Naive B cell (primary cell): ENCODE measurements around the gene CAMSAP3. TPM values are rescaled to one million over a fixed set of nuclear protein-coding genes. Genes with fewer than 3 reads are reported as not detected.

Experiments
- ATAC-seq, 2 donors: fragments of 150-1000 bp; cut with Tn5 transposase; 2 replicates each; pipeline ENCODE4 v1.10.0; 2021; ENCODE audit warnings: low read depth in 2 of 2, mild to moderate bottlenecking in 2 of 2, moderate library complexity in 2 of 2
- DNase-seq: peaks from one replicate; pipeline ENCODE4 v3.0.0; 2022
- H3K27ac Mint-ChIP-seq, 6 donors: one replicate each; pipeline ENCODE4 v1.8.0; 2020 to 2022; ENCODE audit warnings: mild to moderate bottlenecking in 6 of 6, mixed read lengths in 6 of 6, moderate library complexity in 5 of 6, inconsistent platforms in 2 of 6
- H3K27me3 Mint-ChIP-seq, 3 donors: one replicate each; pipeline ENCODE4 v1.8.0; 2021 to 2022; ENCODE audit warnings: mixed read lengths in 3 of 3, mild to moderate bottlenecking in 1 of 3
- H3K36me3 Mint-ChIP-seq, 2 donors: one replicate each; pipeline ENCODE4 v1.8.0; 2020 to 2022; ENCODE audit warnings: mixed read lengths in 2 of 2, inconsistent platforms in 1 of 2, mild to moderate bottlenecking in 1 of 2
- H3K4me1 Mint-ChIP-seq, 3 donors: one replicate each; pipeline ENCODE4 v1.8.0; 2020 to 2022; ENCODE audit warnings: mixed read lengths in 3 of 3, inconsistent platforms in 1 of 3, mild to moderate bottlenecking in 1 of 3, moderate library complexity in 1 of 3
- H3K4me3 Mint-ChIP-seq, 8 donors: one replicate each; pipeline ENCODE4 v1.8.0; 2020 to 2022; ENCODE audit warnings: mild to moderate bottlenecking in 8 of 8, mixed read lengths in 8 of 8, moderate library complexity in 8 of 8, inconsistent platforms in 2 of 8
- H3K9me3 Mint-ChIP-seq, 7 donors: one replicate each; pipeline ENCODE4 v1.8.0; 2020 to 2022; ENCODE audit warnings: mixed read lengths in 7 of 7, mild to moderate bottlenecking in 5 of 7, inconsistent platforms in 2 of 7, moderate library complexity in 1 of 7
- polyA plus RNA-seq, 6 donors: library from polyadenylated mRNA; unstranded; fragments of 300-500 nt; fragmentation: Illumina TruSeq; gene quantifications; one replicate each; pipeline ENCODE4 v1.2.3, GENCODE V29; 2021; ENCODE audit warnings: low read depth in 6 of 6

Gene CAMSAP3
- polyA plus RNA-seq, 6 donors from 2014 or later, result 0.06 to 0.08 TPM; not detected in 4

DNA sequence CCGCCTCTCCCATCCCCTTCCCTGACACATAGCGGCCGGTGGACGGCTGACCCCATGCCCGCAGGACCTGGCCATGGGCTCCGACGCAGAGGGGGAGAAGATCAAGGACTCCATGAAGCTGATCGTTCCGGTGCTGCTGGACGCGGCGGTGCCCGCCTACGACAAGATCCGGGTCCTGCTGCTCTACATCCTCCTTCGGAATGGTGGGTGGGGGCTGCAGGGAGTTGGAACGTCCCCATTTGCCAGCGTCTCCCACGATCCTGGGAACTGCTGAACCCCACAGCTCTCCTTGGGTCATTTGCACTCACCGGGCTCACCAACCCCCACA is 48.9 kb downstream of the CAMSAP3 start:
- DNase-seq, result no peak
- no peak overlapping the region for H3K27ac Mint-ChIP-seq
- H3K9me3 Mint-ChIP-seq, result peaks cover 0 to 1% (median 0%) of the 10 kb centered on the region in 7 donors
- no peak for ATAC-seq
- peaks cover 0 to 18% of the 10 kb centered on the region in 2 donors for H3K36me3 Mint-ChIP-seq
- no peaks in the 10 kb centered on the region for H3K27me3 Mint-ChIP-seq
- peaks cover 12 to 18% (median 18%) of the 10 kb centered on the region in 3 donors for H3K4me1 Mint-ChIP-seq
- peak overlapping the region in 1 of 8 donors; percentile 35 for H3K4me3 Mint-ChIP-seq

DNA sequence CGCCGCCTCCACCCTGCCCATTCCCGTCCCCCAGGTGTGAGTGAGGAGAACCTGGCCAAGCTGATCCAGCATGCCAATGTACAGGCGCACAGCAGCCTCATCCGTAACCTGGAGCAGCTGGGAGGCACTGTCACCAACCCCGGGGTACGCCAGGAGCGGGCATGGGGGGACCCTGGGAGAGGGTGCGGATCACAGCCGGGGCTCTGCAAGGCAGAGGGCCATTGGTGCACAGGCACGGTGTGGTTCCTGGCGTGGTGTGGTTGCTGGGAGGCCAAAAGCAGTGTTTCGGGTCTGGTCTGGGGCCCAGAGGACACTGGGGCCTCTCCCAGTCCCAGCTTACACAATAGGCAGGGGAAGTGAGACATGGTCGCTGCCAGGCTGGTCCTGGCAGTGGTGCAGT is 49.5 kb downstream of the CAMSAP3 start:
- H3K36me3 Mint-ChIP-seq, result peaks cover 0 to 11% of the 10 kb centered on the region in 2 donors
- no peak for ATAC-seq
- peak overlapping the region in 1 of 6 donors; percentile 83 for H3K27ac Mint-ChIP-seq
- H3K9me3 Mint-ChIP-seq, result no peaks in the 10 kb centered on the region
- no peaks in the 10 kb centered on the region for H3K27me3 Mint-ChIP-seq
- no peak for DNase-seq
- H3K4me3 Mint-ChIP-seq, result peak overlapping the region in 1 of 8 donors; percentile 75
- H3K4me1 Mint-ChIP-seq, result peaks cover 6 to 11% (median 11%) of the 10 kb centered on the region in 3 donors

DNA sequence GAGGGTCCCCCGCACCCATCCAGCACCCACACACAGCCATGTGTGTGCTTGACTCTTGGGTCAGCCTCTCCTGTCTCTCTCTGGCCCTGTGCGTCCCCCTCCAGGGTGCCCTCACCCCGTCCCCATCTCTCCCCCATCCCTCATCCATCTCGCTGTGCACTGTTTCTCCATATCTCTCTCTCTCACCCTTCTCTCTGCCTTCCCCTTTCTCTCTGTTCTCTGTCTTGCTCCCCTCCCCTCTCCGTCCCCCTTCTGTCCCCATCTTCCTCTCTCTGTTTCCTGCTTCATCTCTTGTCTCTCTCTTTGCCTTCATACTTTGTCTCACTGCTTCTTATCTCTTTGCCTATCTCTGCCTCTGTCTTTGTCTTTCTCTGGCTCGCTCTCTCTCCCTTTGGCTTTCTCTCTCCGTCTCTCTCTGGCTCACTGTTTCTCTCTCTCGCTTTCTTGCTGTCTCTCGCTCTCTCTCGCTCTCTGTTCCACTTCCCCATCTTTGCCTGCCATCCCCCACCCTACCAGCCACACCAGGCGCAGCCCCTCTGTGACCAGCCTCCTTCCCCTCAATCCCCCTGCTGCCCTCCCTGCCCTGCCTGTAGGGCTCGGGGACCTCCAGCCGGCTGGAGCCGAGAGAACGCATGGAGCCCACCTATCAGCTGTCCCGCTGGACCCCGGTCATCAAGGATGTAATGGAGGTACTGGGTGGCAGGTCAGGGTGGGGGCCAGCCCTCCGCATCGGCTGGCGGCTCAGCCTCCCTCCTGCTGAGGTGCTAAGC is 50.2 kb downstream of the CAMSAP3 start:
- H3K27me3 Mint-ChIP-seq, result no peaks in the 10 kb centered on the region
- H3K4me1 Mint-ChIP-seq, result peaks cover 2 to 9% (median 7%) of the 10 kb centered on the region in 3 donors
- H3K36me3 Mint-ChIP-seq, result peaks cover 0 to 10% of the 10 kb centered on the region in 2 donors
- H3K27ac Mint-ChIP-seq, result peak overlapping the region in 1 of 6 donors; percentile 30
- DNase-seq, result no peak
- H3K9me3 Mint-ChIP-seq, result no peaks in the 10 kb centered on the region
- ATAC-seq, result no peak
- H3K4me3 Mint-ChIP-seq, result peak overlapping the region in 1 of 8 donors; percentile 44

DNA sequence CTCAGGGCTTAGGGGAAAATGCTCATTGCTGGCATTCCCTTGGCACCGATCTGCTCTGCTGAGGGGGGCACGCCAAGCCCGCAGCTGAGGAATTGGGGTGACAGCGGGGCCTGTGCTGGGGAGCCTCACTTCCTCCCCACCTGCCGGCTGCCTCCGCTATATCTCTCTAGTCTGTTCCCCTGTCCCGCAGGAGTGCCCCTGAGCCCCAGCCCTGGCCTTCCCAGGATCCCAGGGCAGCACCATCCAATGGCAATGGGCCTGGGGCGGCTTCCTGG is 50.7 kb downstream of the CAMSAP3 start:
- DNase-seq, result no peak
- Mint-ChIP-seq H3K27ac (peak overlapping the region in 1 of 6 donors; percentile 79), H3K9me3 (no peaks in the 10 kb centered on the region), H3K4me3 (no peak overlapping the region), H3K27me3 (no peaks in the 10 kb centered on the region), H3K36me3 (peaks cover 0 to 10% of the 10 kb centered on the region in 2 donors), H3K4me1 (peaks cover 2 to 9% (median 7%) of the 10 kb centered on the region in 3 donors)
- no peak for ATAC-seq

DNA sequence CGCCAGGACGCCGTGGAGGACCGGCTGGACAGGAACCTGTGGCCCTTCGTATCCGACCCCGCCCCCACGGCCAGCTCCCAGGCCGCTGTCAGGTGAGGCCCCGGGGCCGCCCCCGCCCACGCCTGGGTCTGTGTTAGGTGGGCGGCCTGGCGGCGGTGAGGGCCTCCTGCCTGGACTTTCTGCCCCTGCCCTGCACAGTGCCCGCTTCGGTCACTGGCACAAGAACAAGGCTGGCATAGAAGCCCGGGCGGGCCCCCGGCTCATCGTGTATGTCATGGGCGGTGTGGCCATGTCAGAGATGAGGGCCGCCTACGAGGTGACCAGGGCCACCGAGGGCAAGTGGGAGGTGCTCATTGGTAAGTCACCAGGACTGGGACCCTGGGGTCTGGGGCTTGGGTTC is 51.5 kb downstream of the CAMSAP3 start:
- ATAC-seq (no peak), DNase-seq (no peak)
- H3K4me3 Mint-ChIP-seq, result no peak overlapping the region
- H3K27me3 Mint-ChIP-seq, result peaks cover 0 to 1% (median 0%) of the 10 kb centered on the region in 3 donors
- peaks cover 8 to 11% (median 9%) of the 10 kb centered on the region in 3 donors for H3K4me1 Mint-ChIP-seq
- no peak overlapping the region for H3K27ac Mint-ChIP-seq
- peaks cover 0 to 10% of the 10 kb centered on the region in 2 donors for H3K36me3 Mint-ChIP-seq
- H3K9me3 Mint-ChIP-seq, result no peaks in the 10 kb centered on the region

DNA sequence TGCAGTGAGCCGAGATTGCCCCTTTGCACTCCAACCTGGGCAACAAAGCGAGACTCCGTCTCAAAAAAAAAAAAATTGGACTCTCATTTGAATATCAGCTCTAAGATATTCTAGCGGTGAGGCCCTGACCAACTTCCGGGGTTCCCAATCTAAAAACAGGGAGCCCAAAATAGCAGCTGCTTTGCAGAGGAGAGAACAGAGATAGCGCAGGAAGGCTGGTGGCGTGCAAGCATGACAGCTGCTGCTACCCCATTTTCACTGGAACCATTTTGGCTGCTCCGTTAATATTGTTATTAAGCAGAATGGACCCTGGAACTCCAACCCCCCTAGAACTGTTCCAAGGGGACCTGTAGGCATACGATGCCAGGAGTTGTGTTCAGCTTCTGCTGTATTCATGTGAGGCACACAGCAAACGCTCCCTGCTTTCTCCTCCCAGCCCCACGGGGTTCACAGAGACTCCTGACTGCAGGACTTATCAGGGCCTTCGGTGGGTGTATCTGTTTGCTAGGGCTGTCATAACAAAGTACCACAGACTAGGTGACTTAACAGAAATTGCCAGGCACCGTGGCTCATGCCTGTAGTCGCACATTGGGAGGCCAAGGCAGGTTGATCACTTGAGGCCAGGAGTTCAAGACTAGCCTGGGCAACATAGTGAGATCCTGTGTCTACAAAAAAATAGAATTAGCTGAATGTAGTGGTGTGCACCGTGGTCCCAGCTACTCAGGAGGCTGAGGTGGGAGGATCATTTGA is 52.8 kb downstream of the CAMSAP3 start:
- Mint-ChIP-seq H3K36me3 (peaks cover 0 to 10% of the 10 kb centered on the region in 2 donors), H3K4me3 (no peak overlapping the region), H3K9me3 (no peaks in the 10 kb centered on the region), H3K4me1 (peaks cover 14 to 20% (median 19%) of the 10 kb centered on the region in 3 donors), H3K27me3 (peaks cover 0 to 10% (median 0%) of the 10 kb centered on the region in 3 donors), H3K27ac (no peak overlapping the region)
- ATAC-seq (no peak), DNase-seq (no peak)

DNA sequence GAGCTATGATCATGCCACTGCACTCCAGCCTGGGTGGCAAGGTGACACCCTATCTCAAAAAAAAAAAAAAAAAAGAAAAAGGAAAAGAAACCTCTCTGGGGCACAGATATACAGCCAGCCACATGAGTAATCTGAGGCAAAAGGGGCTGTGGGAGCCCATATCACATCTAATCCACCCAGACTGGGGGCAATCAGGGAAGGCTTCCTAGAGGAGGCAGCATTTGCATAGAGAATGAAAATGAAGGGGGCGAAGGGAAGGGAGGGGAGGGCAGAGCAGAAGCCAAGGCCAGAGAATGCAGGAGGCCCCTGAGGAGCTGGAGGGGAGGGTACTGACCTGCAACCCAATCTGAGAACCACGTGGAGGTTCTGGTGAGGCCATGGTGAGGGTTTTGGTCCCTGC is 54.5 kb downstream of the CAMSAP3 start:
- Mint-ChIP-seq H3K27ac (peak overlapping the region in 1 of 6 donors; percentile 71), H3K27me3 (peaks cover 0 to 10% (median 0%) of the 10 kb centered on the region in 3 donors), H3K4me1 (peaks cover 13 to 16% (median 14%) of the 10 kb centered on the region in 3 donors)

DNA sequence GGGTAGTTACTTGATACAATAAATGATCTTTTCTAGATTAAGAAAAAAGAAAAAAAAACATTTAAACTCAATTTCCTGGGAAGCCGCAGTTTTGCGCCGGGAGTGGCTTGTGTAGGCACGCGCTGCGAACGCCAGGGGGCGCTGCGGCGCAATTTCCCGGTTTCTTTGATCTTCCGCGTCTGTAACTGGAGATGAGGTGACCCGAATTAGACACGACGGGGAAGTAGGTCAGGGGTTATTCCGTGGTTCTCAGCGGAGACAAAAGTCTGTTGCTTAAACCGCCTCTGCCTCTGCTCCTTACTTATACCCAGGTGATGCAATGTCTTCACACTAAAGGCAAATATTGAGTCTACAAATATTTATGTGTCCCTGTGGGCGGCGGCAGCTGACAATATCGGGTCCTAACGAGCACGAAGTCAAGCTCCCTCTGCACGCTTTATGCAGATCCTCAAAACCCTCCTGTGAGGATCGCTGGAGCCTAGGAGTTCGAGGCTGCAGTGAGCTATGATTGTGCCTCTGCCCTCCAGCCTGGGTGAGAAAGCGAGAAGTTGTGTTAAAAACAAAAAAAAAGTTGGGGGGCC is 56.5 kb downstream of the CAMSAP3 start:
- peak; percentile 90 to 93 for ATAC-seq
- peaks cover 10 to 15% (median 14%) of the 10 kb centered on the region in 3 donors for H3K4me1 Mint-ChIP-seq
- peak; percentile 74 for DNase-seq
- no peaks in the 10 kb centered on the region for H3K36me3 Mint-ChIP-seq
- H3K9me3 Mint-ChIP-seq, result no peaks in the 10 kb centered on the region
- peaks cover 0 to 10% (median 0%) of the 10 kb centered on the region in 3 donors for H3K27me3 Mint-ChIP-seq
- peak overlapping the region; percentile 59 to 92 (median 85) for H3K4me3 Mint-ChIP-seq
- peak overlapping the region in 3 of 6 donors; percentile 44 to 94 (median 90) for H3K27ac Mint-ChIP-seq

More for the DNA sequence above, 54.5 kb downstream of the CAMSAP3 start:
- H3K36me3 Mint-ChIP-seq, result peaks cover 0 to 10% of the 10 kb centered on the region in 2 donors
- ATAC-seq (no peak), DNase-seq (no peak)
- H3K4me3 Mint-ChIP-seq, result peak overlapping the region in 1 of 8 donors; percentile 70
- no peaks in the 10 kb centered on the region for H3K9me3 Mint-ChIP-seq

DNA sequence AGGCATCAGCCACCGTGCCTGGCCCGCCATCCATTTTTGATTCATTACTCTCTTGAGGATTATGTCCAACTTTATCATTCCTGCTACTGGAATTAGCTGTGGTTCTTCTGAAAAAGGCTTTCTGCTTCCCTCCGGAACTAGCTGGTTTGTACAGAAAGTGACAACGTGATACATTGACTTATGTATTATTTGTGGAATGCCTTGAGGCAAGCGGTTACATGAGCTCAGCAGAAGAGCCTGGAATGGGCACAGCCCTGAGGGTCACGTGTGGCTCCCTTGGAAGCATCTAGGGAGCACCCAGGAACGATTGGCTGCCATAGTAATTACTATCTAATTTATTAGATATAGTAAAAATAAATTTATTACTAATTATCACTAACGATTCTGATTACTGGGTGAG is 58.7 kb downstream of the CAMSAP3 start:
- DNase-seq (no peak), ATAC-seq (no peak)
- H3K4me3 Mint-ChIP-seq, result no peak overlapping the region
- H3K27me3 Mint-ChIP-seq, result peaks cover 0 to 10% (median 5%) of the 10 kb centered on the region in 3 donors
- no peak overlapping the region for H3K27ac Mint-ChIP-seq
- H3K36me3 Mint-ChIP-seq, result no peaks in the 10 kb centered on the region
- H3K4me1 Mint-ChIP-seq, result peaks cover 14 to 27% (median 25%) of the 10 kb centered on the region in 3 donors
- H3K9me3 Mint-ChIP-seq, result no peaks in the 10 kb centered on the region

DNA sequence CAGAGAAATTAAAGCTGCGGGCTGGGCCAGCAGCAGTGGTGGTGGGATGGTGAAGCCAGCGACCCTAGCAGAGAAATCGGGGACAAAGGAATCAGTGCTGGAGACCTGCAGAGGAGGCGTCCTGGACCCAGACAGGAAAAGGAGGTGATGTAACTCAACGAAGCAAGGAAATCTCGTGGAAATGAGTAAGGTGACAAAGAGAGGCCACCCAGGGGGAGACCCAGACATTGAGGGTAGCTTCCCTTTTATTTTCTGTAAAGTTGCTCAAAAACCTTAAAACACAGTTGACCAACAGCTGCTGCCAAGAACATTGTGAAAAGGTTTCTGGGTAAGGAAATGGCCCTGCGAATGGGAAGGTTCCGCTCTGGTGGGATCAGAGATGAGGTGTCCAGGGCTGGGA is 59.9 kb downstream of the CAMSAP3 start:
- H3K4me3 Mint-ChIP-seq, result peak overlapping the region in 2 of 8 donors; percentile 12 to 37
- H3K4me1 Mint-ChIP-seq, result peaks cover 14 to 27% (median 25%) of the 10 kb centered on the region in 3 donors
- H3K27me3 Mint-ChIP-seq, result peaks cover 0 to 10% (median 5%) of the 10 kb centered on the region in 3 donors
- no peak for ATAC-seq
- DNase-seq, result no peak
- H3K27ac Mint-ChIP-seq, result peak overlapping the region in 2 of 6 donors; percentile 53 to 79
- no peaks in the 10 kb centered on the region for H3K9me3 Mint-ChIP-seq
- H3K36me3 Mint-ChIP-seq, result no peaks in the 10 kb centered on the region

DNA sequence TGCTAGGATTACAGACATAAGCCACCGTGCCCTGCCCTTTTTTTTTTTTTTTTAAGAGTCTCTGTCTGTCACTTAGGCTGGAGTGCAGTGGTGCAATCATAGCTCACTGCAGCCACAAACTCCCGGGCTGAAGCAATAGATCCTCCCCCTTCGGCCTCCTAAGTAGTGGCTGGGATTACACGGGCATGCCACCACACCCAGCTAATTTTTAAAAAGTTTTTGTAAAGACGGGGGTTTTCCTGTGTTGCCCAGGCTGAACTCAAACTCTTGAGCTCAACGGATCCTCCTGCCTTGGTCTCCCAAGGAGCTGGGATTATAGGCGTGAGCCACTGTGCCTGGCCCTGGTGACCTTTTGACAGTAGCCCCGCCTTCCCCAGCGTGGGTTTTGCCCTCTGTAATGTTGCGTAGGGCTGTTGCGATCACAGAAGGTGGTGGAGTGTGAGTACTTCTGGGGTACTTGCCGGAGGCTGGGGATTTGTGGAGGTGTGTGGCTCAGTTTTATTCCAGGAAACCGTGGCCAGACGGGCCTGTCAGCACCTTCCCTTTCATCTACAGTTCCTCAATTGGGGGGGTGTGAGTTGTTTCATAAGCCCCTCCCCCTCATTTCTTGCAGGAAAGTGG is 61.6 kb downstream of the CAMSAP3 start:
- Mint-ChIP-seq H3K4me3 (peak overlapping the region in 1 of 8 donors; percentile 41), H3K27ac (peak overlapping the region in 2 of 6 donors; percentile 86 to 87), H3K4me1 (peaks cover 12 to 22% (median 21%) of the 10 kb centered on the region in 3 donors), H3K9me3 (no peaks in the 10 kb centered on the region), H3K36me3 (no peaks in the 10 kb centered on the region), H3K27me3 (peaks cover 0 to 8% (median 5%) of the 10 kb centered on the region in 3 donors)
- ATAC-seq, result no peak
- no peak for DNase-seq

DNA sequence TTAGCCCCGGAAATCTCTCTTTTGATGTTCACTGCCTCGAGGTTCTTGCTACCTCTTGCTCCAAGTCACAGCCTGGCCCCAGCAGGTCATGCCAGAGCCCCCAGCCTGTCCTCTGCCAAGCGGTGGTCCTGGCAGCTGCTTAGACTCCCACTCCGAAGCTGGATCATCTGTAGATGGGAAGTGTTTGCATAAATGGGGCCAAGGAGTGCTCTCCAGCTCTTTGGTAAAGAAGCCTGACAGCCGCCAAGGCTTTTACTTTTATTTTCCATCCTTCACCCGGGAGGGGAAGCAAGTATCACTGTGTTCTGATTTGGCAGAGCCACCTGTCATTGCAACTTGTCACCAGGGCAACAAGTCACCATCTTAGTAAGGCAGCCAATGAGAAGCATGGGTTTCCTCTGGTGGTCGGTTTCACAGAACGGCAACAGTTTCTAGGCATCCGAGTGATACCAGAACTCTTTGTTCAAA is 62.6 kb downstream of the CAMSAP3 start:
- ATAC-seq, result peak; percentile 100
- no peaks in the 10 kb centered on the region for H3K9me3 Mint-ChIP-seq
- peak; percentile 81 for DNase-seq
- peak overlapping the region; percentile 60 to 87 (median 78) for H3K4me3 Mint-ChIP-seq
- H3K27me3 Mint-ChIP-seq, result peaks cover 0 to 5% (median 0%) of the 10 kb centered on the region in 3 donors
- H3K4me1 Mint-ChIP-seq, result peaks cover 4 to 15% (median 12%) of the 10 kb centered on the region in 3 donors
- peak overlapping the region; percentile 51 to 97 (median 85) for H3K27ac Mint-ChIP-seq
- H3K36me3 Mint-ChIP-seq, result no peaks in the 10 kb centered on the region
